ENCODE data around the gene CTSH.

The CTSH gene

DNA sequence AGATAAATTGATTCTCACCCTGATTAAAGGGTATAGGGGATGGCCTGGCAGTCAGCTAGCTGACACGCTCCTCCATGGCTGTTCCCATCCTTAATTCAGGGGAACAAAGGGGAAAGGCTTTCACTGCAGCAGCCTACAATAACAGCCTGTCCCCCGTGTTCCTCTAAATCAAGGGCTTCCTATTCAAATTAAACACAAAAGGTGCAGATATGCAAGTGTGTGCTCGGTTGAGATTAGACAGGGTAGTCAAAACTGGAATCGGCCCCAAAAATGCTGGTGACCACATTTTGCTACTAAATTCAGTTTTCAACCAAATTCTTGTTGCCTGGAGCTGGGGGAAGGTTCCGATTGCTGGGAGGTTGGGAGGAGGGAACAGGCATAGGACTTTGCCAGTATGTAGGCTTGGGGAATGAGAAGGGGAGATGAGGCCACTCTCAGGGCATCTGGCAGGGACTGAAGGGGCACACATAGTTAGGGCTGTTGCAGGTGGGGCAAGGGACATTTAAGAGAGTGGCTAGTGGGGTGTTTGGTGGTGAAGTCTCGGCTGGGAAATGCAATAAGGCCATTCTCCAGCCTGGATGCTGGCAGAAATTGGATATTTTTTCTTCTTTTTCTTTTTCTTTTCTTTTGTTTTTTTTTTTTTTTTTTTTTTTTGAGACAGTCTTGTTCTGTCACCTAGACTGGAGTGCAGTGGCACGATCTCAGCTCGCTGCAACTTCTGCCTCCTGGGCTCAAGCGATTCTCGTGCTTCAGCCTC lies 32.9 kb upstream of the CTSH start:
- no peak for DNase-seq

DNA sequence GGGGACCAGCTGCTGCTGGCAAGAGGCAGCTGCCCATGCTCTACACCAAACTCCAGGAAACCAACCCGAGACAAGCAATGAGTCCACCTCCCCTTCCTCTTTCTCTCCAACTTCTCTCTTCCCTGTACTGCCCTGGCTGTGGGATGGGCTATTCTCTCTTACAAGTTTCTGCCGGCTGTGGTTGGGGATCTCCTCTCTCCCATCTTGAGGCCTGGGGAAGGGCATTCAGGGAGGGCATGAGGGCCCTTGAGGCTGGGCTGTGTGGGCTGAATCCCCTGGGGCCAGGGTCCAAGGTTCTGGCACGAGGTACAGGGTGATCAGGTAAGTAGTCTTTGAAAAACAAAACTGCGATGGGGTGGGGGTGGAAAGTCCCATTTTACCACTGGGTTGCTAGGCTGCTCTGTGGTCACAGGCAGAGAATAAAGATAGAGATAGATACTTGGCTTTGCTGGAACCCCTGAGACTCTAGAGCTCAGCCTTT lies 32.3 kb upstream of the CTSH start:
- no peak for DNase-seq

DNA sequence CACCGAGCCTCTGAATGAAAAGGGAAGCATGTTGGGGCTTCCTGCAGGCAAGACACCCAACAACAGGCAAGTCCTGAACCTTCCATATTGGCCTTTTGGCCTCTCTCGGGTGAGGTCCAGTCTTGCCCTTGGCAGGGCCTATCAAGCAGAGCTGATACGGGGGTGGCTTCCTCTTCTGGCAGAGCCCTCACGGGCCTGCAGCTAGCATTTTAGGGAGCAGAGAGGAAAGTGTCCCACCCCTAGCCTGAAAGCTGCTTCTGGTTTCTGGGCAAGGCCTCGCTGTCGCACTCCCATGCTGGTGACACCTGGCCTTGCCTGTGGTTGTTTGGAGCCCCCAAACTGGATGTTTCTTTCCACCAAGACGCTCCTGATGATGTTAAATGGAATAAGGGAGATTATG lies 31.8 kb upstream of the CTSH start:
- no peak for DNase-seq

GRCh38 chr15:78974272-78974918 lies 29.5 kb upstream of the CTSH start:
- DNase-seq: no peak

GRCh38 chr15:78969687-78970349 lies 25.0 kb upstream of the CTSH start:
- no peak for DNase-seq

DNA sequence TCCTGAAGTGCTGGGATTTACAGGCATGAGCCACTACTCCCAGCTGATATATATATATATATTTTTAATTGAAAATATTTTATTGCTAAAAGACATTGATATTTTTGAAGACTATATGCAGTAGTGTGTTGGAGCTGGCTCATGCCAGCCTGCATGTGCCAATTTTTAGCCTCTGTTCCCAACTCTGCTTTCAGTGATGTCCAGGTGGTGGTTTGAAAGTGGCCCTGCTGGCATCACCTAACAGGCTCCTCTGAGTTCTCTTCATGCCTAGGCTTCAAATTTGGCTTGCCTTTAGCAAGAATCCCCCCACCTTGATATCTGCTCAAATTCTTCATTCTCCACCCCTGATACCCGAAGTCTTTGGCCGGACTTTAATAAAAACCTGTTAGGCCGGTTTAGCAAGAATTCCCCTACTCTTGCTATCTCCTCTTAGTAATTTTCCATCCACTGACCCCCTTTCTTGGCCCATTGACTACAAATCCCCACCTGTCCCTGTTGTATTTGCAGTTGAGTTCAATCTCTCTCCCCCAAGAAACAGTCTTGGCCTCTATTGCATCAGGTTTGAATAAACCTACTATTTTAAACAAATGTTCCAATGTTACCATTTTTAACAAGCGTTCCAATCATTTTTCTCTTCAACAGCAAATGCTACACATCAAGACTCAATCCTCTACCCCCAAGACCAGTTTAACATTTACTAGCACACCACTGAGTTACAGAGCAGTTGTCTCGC lies 23.9 kb upstream of the CTSH start:
- DNase-seq: no peak

DNA sequence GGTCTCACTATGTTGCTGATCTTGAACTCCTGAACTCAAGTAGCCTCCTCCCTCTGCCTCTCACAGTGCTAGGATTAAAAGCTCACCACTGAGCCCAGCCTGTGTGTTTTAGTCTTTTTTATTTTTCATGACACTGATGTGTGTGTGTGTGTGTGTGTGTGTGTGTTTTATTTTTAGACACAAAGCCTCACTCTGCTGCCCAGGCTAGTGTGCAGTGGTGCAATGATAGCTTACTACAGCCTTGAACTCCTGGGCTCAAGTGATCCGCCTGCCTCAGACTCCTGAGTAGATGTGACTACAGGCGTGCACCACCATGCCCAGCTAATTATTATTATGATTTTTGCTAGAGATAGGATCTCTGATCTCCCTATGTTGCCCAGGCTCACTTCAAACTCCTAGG lies 23.3 kb upstream of the CTSH start:
- no peak for DNase-seq

DNA sequence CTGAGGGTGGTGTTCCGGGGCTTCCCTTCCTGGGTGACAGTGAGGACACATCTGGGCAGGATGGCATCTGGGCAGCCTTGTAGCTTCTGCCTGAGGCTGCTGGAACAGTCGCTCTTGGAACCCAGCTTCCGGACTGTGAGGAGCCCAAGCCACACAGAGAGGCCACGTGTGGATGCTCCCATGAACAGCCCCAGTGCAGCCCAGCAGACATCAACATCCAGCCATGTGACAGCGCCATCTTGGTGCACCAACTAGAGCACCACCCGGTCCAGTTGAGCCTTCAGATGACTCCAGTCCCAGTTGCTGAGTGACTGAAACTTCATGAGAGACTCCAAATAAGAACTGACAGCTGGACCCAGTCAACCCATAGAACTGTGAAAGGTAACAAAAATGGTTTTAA lies 15.5 kb upstream of the CTSH start:
- no peak for DNase-seq

DNA sequence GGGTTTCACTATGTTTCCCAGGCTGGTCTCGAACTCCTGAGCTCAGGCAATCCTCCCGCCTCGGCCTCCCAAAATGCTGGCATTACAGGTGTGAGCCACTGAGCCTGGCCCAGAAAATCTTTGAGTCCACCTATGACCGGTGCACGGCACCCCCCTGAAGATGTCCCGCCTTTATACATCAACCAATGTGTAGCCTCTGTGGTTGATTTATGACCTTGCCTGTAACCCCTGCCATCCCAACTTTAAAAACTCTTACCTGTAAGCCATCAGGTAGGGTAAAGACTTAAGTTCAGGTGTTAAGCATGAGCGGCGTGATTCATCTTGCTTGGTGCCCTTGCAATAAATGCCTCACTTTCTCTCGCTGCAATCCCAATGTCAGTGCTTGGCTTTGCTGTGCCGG lies 14.5 kb upstream of the CTSH start:
- no peak for DNase-seq

DNA sequence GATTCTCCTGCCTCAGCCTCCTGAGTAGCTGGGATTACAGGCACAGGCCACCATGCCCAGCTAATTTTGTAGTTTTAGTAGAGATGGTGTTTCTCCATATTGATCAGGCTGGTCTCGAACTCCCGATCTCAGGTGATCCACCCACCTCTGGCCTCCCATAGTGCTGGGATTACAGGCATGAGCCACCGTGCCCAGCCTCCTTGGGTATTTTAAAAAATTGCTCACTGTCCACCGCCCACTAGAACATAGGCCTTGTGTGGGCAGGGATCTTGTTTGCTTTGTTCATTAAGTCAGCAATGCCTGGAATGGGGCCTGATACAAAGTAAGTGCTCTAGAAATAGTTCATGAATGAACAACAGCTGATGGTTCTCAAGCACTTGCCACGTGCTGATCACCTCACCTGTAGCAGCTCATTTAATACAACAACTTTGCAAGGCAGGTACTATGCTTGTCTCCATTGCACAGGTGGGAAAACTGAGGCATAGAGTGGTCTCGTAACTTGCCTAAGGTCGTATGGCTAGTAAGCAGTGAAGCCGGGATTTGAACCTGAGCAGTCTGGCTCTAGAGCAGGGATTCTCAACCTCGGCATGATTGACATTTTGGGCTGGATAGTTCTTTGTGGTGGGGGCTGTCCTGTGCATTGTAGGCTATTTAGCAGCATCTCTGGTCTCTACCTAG lies 12.7 kb upstream of the CTSH start:
- no peak for DNase-seq

DNA sequence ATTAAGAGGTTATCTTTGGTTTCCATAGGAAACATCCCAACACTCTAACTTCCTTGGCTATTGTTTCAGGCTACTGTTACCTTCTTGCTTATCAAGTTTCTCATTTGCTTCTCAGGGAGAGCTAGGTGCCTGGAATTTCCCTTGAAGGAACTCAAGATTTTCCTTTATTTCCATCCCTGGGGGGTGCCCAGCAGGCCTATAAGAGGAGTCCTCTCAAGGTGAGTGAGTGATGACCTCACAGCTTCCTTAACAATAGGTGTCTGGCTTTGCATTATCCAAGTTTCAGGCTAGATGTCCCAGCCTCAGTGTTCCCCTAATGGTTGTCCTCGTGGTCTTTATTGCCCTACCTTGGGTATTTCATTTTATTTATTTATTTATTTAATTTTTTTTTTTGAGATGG lies 12.1 kb upstream of the CTSH start:
- no peak for DNase-seq

- no peak for DNase-seq
Measured at GRCh38 chr15:78955355-78955754, 10.5 kb upstream of the CTSH start.

GRCh38 chr15:78951841-78952238 lies 7.0 kb upstream of the CTSH start:
- no peak for DNase-seq

GRCh38 chr15:78950902-78951840 lies 6.3 kb upstream of the CTSH start:
- DNase-seq: no peak

- no peak for DNase-seq
Measured at GRCh38 chr15:78950343-78950742, 5.5 kb upstream of the CTSH start.

DNA sequence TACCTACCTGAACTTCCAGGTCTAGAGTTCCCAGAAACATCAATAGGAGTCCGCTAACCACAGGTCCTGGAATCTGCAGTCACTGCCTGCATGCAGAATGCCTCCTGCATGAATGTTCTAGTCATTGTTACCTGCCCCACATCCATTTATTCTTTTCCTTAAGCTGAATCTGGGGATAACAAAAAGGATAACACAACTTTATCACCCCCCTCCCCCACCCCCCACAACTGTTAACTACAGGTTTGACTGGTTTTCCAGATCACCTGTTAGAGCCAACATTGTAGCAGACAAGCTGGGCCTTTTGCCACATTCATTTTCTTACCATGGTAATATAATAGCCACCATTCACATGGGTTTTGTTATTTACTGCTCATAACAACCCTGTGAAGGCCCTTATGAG lies 4.6 kb upstream of the CTSH start:
- no peak for DNase-seq

DNA sequence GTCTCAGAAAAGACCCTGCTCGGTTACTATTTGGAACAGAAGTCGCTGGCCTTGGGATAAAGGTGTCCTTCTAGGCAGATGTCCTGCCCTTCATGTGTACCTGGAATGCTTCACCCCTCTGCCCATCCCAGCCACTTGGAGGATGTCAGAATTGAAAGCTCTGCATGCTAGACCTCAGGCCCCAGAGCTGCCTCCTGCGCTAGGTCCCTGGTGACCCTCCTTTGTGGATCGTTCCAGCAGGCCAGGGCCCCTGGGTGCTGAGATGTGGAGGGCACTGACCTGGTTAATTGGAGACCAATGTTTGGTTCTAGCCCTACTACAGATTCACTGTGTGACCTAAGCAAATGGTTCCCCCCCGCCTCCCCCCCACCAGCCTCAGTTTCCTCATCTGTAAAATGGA lies 2.7 kb upstream of the CTSH start:
- no peak for DNase-seq

DNA sequence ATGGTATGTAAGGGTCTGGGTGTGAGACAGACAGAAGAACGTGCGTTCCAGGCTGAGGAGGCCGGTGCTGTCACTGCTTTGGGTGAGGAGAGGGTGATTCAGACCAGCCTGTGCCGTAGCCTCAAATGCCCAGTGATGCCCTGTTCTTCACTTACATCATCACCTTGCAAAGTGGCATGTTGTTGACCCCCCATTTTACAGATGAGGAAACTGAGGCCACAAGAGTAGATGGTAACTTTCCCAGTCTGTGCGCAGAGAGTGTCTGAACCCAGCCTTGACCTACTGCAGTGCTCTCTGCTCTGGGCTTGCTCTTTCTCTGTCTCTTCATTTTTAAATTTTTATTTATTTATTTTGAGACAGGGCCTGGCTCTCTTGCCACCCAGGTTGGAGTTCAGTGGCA lies 1.6 kb upstream of the CTSH start:
- DNase-seq: no peak

DNA sequence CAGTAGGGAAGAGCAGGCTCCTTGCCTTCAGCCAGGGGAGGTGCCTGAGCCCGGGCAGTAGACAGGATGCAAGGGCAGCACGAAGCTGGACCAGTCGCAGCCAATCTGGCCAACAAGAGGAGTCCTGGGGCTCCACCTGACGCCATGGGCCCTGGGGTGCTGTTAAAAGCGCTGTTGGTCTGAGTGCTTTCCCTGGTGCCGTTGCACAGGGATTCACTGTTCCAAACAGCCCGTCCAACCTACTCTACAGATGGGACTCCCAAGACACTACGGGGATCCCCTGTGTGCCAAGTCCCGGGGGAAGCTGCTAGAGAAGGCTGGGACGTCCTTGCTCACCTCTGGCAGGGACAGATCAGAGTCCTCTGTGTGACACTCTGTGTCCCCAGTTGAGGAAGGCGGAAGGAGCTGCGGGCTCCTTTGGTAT lies 632 bp downstream of the CTSH start:
- no peak for DNase-seq

DNA sequence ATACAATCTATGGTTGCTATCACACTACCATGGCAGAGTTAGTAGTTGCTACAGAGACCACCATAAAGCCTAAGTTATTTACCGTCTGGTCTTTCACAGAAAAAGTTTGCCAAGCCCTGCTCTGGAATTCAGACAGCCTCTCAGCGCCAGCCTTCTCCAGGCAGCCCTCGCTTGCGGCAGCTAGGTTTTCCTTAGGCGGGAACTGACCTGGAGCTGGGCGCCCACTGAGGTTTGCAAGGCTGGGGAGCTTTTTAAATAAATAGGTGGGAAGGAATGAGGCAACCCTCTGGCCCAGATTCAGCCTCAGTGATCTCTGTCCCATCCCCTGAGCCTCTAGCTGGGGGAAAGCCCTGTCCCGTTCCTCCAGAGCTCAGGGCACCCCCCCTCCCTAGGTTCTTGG lies 1.2 kb downstream of the CTSH start:
- no peak for DNase-seq

DNA sequence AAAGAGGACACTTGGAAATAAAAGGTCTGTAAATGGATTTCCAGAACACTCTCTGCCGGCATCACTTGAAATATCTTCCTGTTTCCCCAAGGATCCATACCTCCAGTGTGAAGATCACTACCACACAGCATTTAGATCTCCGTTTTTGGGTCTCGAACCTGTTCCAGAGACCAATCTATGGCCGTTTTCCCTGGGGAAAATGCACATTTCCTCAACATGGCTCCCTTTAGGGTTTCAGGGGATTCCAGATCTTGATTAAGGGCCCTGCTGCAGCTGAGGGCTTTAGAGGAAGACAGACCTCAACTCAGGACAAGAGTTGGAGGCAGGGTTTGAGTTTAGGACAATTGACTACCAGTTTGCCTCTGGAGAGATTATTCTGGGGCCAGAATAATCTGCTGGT lies 2.1 kb downstream of the CTSH start:
- DNase-seq: no peak

Measured in effector CD4-positive, alpha-beta T cell (primary cell).